ENCODE measurements around the gene DOCK11.

DNA sequence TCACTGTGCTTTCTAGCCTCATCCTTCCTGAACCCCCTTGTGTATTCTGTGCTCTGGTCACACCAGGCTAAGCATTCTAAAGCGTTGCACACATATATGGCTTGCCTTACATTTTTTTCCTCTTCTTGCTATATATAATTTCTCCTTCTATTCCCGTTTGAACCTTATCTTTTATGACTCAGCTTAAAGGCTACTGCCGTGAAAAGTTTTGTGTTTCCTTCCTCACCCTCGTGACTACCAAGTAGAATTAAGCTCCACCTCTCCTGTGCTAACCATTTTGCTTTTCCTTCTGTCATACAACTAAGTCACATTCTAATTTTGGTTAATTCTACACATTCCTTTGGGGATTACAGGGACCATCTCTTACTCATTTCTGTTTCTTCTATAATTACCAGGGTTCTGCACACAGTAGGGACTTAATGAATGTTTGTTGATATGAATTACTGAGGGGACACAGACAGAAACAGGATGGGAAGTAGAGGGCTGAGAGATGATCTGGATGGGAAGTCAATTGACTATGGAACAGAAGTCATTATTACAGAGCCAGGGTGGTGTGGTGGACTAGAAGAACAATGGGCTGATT lies 67.1 kb downstream of the DOCK11 start:
- TF ChIP-seq CTCF (IDR thresholded peaks at IDR 0.05) (no peak), POLR2A (IDR thresholded peaks at IDR 0.05) (no peak)

All from body of pancreas (tissue), 4 donors.